ENCODE data around the gene WIF1. TPM values are rescaled to one million over a fixed set of nuclear protein-coding genes. Genes with fewer than 3 reads are reported as not detected.
A peak's percentile ranks its signal among the peaks of the same experiment; 100 is the strongest.

Gene WIF1
- total and polyA plus RNA-seq, 10 donors, result 0.04 TPM; not detected in 9

DNA sequence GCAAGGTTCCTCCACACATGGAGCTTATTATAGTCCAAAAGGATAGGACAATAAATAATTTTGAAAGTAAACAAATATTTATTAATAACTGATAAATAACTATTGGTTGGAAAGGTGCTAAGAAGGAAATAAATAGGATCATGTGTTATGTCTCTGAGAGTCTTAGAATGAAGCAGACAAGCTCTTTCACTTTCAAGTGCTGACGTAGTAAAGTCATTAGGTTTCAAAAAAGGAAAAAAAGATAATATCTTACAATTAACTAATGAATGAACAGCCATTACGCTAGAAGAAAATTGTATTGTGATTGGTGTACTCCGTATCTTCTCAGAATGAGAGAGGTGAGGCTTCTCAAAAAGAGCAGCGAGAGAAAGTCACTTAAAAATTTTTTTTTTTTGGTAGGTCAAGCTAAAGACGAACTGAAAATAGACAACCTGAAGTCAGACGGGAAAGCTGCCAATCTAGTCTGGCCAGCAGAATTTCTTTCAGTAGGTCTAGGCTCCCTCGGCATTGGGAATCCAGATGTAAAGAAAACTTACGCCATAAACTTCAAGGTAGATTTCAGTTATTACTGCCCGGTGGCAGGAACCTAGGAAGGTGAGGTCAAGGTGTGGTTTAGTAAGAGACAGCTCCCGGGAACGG, 47.7 kb upstream of the WIF1 start:
- Histone ChIP-seq H3K36me3 (no peaks in the 10 kb centered on the region), H3K27me3 (replicated peaks in 1 of 7) (no peaks in the 10 kb centered on the region), H3K27ac (peak overlapping the region; percentile 94 to 98 (median 97)), H3K4me3 (peak overlapping the region; percentile 76 to 98 (median 91)), H3K4me1 (peaks cover 29 to 45% (median 39%) of the 10 kb centered on the region in 6 donors), H3K9me3 (no peaks in the 10 kb centered on the region)
- no peak for TF ChIP-seq POLR2AphosphoS5 (IDR thresholded peaks at IDR 0.05)
- TF ChIP-seq, protein P1, sequence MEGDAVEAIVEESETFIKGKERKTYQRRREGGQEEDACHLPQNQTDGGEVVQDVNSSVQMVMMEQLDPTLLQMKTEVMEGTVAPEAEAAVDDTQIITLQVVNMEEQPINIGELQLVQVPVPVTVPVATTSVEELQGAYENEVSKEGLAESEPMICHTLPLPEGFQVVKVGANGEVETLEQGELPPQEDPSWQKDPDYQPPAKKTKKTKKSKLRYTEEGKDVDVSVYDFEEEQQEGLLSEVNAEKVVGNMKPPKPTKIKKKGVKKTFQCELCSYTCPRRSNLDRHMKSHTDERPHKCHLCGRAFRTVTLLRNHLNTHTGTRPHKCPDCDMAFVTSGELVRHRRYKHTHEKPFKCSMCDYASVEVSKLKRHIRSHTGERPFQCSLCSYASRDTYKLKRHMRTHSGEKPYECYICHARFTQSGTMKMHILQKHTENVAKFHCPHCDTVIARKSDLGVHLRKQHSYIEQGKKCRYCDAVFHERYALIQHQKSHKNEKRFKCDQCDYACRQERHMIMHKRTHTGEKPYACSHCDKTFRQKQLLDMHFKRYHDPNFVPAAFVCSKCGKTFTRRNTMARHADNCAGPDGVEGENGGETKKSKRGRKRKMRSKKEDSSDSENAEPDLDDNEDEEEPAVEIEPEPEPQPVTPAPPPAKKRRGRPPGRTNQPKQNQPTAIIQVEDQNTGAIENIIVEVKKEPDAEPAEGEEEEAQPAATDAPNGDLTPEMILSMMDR (IDR thresholded peaks at IDR 0.05 in 8 of 11, conservative IDR thresholded peaks at IDR 0.05 in 3 of 11), result no peak
- TF ChIP-seq POLR2A (IDR thresholded peaks at IDR 0.05), result no peak
- intact Hi-C loops (cut with DNase I; ENCODE audit: low total_unique reads), result no loop called here
- no peak for DNase-seq
- 4 to 5% (median 5%) methylated on average over 11 of the region's 11 CpGs for WGBS, 5 donors

DNA sequence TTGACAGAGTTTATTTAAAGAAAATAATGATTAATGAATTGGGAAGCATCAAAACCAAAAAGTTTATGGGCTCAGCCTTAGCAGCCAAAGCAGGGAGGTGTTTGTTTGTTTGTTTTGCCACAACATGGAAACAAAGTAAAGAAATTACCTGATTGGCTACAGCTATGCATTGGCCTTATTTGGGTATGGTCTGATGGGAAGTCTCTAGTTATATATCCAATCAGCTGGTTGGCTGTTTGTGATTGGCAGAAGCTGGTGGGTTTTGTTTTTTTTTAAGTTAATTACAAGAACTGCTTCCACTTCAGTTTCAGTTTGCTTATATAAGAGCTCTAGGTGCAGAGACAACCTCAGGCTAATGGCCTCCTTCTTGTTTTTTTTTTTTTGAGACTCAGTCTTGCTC, 43.7 kb upstream of the WIF1 start:
- Histone ChIP-seq H3K36me3 (no peaks in the 10 kb centered on the region), H3K4me3 (no peak overlapping the region), H3K9me3 (no peaks in the 10 kb centered on the region), H3K27me3 (replicated peaks in 1 of 7) (no peaks in the 10 kb centered on the region), H3K27ac (no peak overlapping the region), H3K4me1 (peaks cover 0 to 9% (median 7%) of the 10 kb centered on the region in 6 donors)
- intact Hi-C loops (cut with DNase I; ENCODE audit: low total_unique reads), result no loop called here
- TF ChIP-seq POLR2A (IDR thresholded peaks at IDR 0.05), result no peak
- no peak for TF ChIP-seq POLR2AphosphoS5 (IDR thresholded peaks at IDR 0.05)
- TF ChIP-seq, protein P1 (IDR thresholded peaks at IDR 0.05 in 8 of 11, conservative IDR thresholded peaks at IDR 0.05 in 3 of 11), result no peak
- DNase-seq, result no peak

DNA sequence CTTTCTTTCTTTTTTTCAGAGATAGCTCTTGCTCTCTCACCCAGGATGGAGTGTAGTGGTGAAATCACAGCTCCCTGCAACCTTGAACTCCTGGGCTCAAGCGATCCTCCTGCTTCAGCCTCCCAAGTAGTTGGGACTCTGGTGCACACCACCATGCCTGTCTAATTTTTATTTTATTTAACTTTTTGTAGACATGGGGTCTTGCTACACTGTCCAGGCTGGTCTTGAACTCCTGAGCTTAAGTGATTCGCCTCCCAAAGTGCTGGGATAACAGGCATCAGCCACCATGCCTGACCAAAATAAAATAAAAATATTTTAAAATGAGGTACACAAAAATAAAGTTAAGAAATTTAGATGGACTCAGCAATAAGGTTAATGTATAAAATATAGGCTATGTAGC, 43.1 kb upstream of the WIF1 start:
- intact Hi-C loops (cut with DNase I; ENCODE audit: low total_unique reads), result no loop called here
- H3K4me3 ChIP-seq, result no peak overlapping the region
- no peaks in the 10 kb centered on the region for H3K36me3 ChIP-seq
- no peak for DNase-seq
- WGBS, 5 donors, result 92 to 97% (median 96%) methylated on average over 2 of the region's 2 CpGs
- no peaks in the 10 kb centered on the region for H3K27me3 ChIP-seq (replicated peaks in 1 of 7)
- no peak overlapping the region for H3K27ac ChIP-seq
- TF ChIP-seq, protein P1 (IDR thresholded peaks at IDR 0.05 in 8 of 11, conservative IDR thresholded peaks at IDR 0.05 in 3 of 11), result no peak
- TF ChIP-seq POLR2AphosphoS5 (IDR thresholded peaks at IDR 0.05), result no peak
- no peak for TF ChIP-seq POLR2A (IDR thresholded peaks at IDR 0.05)
- H3K9me3 ChIP-seq, result no peaks in the 10 kb centered on the region
- peaks cover 0 to 9% (median 7%) of the 10 kb centered on the region in 6 donors for H3K4me1 ChIP-seq

DNA sequence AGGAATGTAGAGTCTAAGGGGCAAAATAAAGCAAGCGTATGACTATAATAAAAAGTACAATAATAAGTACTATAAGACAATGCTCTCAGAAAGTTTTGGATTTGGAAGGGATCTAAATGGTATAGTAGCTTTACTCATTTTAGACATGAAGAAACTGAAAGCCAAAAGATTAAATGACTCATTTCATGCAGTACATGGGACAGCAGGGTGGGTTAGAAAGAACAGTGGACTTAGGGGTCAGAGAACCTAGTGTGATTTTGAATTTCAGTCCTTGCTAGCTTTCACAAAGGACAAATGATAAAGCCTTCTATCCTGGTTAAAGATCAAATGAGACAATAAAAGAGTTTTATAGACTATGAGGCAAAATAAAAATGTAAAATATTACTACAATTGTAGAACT, 41.5 kb upstream of the WIF1 start:
- Histone ChIP-seq H3K4me3 (no peak overlapping the region), H3K4me1 (no peaks in the 10 kb centered on the region), H3K36me3 (no peaks in the 10 kb centered on the region), H3K27me3 (replicated peaks in 1 of 7) (no peaks in the 10 kb centered on the region), H3K9me3 (no peaks in the 10 kb centered on the region), H3K27ac (no peak overlapping the region)
- intact Hi-C loops (cut with DNase I; ENCODE audit: low total_unique reads), result no loop called here
- TF ChIP-seq POLR2A (IDR thresholded peaks at IDR 0.05), result no peak
- TF ChIP-seq, protein P1 (IDR thresholded peaks at IDR 0.05 in 8 of 11, conservative IDR thresholded peaks at IDR 0.05 in 3 of 11), result no peak
- no peak for TF ChIP-seq POLR2AphosphoS5 (IDR thresholded peaks at IDR 0.05)
- no peak for DNase-seq
- WGBS, 5 donors, result 89 to 96% (median 94%) methylated on average over 1 of the region's 1 CpG

Measured in spleen (tissue), 11 donors.